Peyer's patch (tissue), 4 donors: ENCODE measurements around the gene GALC.

Source experiments
- CTCF ChIP-seq, 6 experiments: fragments of 450-650 bp in 4 of 6; fragments of 200-600 bp in 2 of 6; sonication (generic) in 1 of 6; IDR thresholded peaks; one replicate each; pipeline ENCODE4 v1.5.1; 2017 to 2019; ENCODE audit warnings: antibody characterized with exemption in 6 of 6, mild to moderate bottlenecking in 3 of 6, moderate library complexity in 1 of 6
- POLR2A ChIP-seq, 2 donors: fragments of 450-650 bp; IDR thresholded peaks; one replicate each; pipeline ENCODE4 v1.5.1; 2017; ENCODE audit warnings: antibody characterized with exemption in 2 of 2, mild to moderate bottlenecking in 2 of 2, moderate library complexity in 2 of 2

- no peak for TF ChIP-seq CTCF (IDR thresholded peaks at IDR 0.05)
- TF ChIP-seq POLR2A (IDR thresholded peaks at IDR 0.05), result no peak
Observed at GRCh38 chr14:87967496-87967895, 25.5 kb downstream of the GALC start.
